A549 (cell line): ENCODE results near the gene ISM1. TPM values are rescaled to one million over a fixed set of nuclear protein-coding genes. Genes with fewer than 3 reads are reported as not detected.

Source experiments
- ATAC-seq, 2 experiments: fragments of 200-7000 bp in 1 of 2; fragments of >200 bp in 1 of 2; cut with Nextera tagmentation in 1 of 2; cut with Tn5 transposase in 1 of 2; 3 replicates each; pipeline versions ENCODE4 v1.8.0 to v1.9.1; 2018 to 2020; ENCODE audit warnings: mild to moderate bottlenecking in 1 of 2, moderate library complexity in 1 of 2
- CTCF ChIA-PET: fragments of 300-600 bp; sonication (Branson Sonifier 250); formaldehyde crosslinking; extraction: SDS; loops from one replicate; lab custom pipeline; 2021; ENCODE audit warnings: antibody characterized with exemption, inconsistent platforms; lab: Yijun Ruan, JAX
- POLR2A ChIA-PET: fragments of 350-600 bp; formaldehyde crosslinking; extraction: SDS; loops from one replicate; lab custom pipeline; 2021; ENCODE audit warnings: antibody characterized with exemption, inconsistent platforms; lab: Yijun Ruan, JAX
- DNase-seq, 2 experiments: peaks; one replicate each; pipeline versions ENCODE4 v3.0.0 to v3.0.0-alpha.2; 2011 to 2016; ENCODE audit warnings: low read depth in 1 of 2, low spot score in 1 of 2
- FAIRE-seq: peaks from 2 replicates; lab custom pipeline; 2011; peaks lifted over from hg19 to GRCh38; lab: Jason Lieb, UNC
- H3K27ac ChIP-seq, 2 experiments: fragments of >200 bp; sonication (Bioruptor Twin); formaldehyde crosslinking; 3 replicates each; pipeline ENCODE4 v1.5.1; 2016 to 2017
- H3K4me1 ChIP-seq: fragments of >200 bp; sonication (Bioruptor Twin); formaldehyde crosslinking; 3 replicates; pipeline ENCODE4 v1.6.1; 2016
- H3K4me2 ChIP-seq: fragments of >200 bp; sonication (Bioruptor Twin); formaldehyde crosslinking; 3 replicates; pipeline ENCODE4 v1.6.1; 2016
- H3K4me3 ChIP-seq: fragments of >200 bp; sonication (Bioruptor Twin); formaldehyde crosslinking; 3 replicates; pipeline ENCODE4 v1.5.1; 2016
- H3K9me3 ChIP-seq: fragments of >200 bp; sonication (Bioruptor Twin); formaldehyde crosslinking; 3 replicates; pipeline ENCODE4 v1.6.1; 2016
- BHLHE40 ChIP-seq: IDR thresholded peaks from 2 replicates; pipeline ENCODE4 v1.6.1; 2012; ENCODE audit warnings: low read depth, low read length, inconsistent platforms
- CBX8 ChIP-seq: fragments of 200-600 bp; sonication (generic); IDR thresholded peaks from 2 replicates; pipeline ENCODE4 v1.6.1; 2016
- CEBPB ChIP-seq, 2 experiments: fragments of >200 bp in 1 of 2; sonication (Bioruptor Twin) in 1 of 2; formaldehyde crosslinking in 1 of 2; IDR thresholded peaks; 2 replicates each; pipeline ENCODE4 v1.6.1; 2012 to 2016
- CHD2 ChIP-seq: fragments of 150-350 bp; IDR thresholded peaks from 2 replicates; pipeline ENCODE4 v1.6.1; 2014; ENCODE audit warnings: low read length; ENCODE audit not compliant: partially characterized antibody
- EP300 ChIP-seq, 2 experiments: fragments of >200 bp; sonication (Bioruptor Twin); formaldehyde crosslinking; IDR thresholded peaks; 2 replicates in 1 of 2; 3 replicates in 1 of 2; pipeline ENCODE4 v1.6.1; 2016 to 2017
- ESRRA ChIP-seq: fragments of 150-350 bp; IDR thresholded peaks from 2 replicates; pipeline ENCODE4 v1.6.1; 2014; ENCODE audit warnings: mild to moderate bottlenecking, low read length, borderline replicate concordance
- FOSB ChIP-seq: fragments of 250-450 bp; sonication (Bioruptor Pico); IDR thresholded peaks from 2 replicates; pipeline ENCODE4 v1.5.0; 2020; ENCODE audit warnings: mild to moderate bottlenecking, moderate library complexity
- HEYL ChIP-seq: fragments of 250-450 bp; sonication (Bioruptor Pico); IDR thresholded peaks from 2 replicates; pipeline ENCODE4 v1.8.0; 2021; ENCODE audit warnings: mild to moderate bottlenecking, moderate library complexity
- HOXA7 ChIP-seq: fragments of 250-450 bp; sonication (Bioruptor Pico); IDR thresholded peaks from 2 replicates; pipeline ENCODE4 v1.5.0; 2020; ENCODE audit warnings: mild to moderate bottlenecking, moderate library complexity
- HOXB5 ChIP-seq: fragments of 250-450 bp; sonication (Bioruptor Pico); IDR thresholded peaks from 2 replicates; pipeline ENCODE4 v1.5.0; 2020; ENCODE audit warnings: mild to moderate bottlenecking, moderate library complexity
- JUNB ChIP-seq: fragments of >200 bp; sonication (Bioruptor Twin); formaldehyde crosslinking; IDR thresholded peaks from 2 replicates; pipeline ENCODE4 v1.6.1; 2016
- KDM5A ChIP-seq: fragments of 200-600 bp; sonication (generic); IDR thresholded peaks from 2 replicates; pipeline ENCODE4 v1.6.1; 2016; ENCODE audit warnings: antibody characterized with exemption, mild to moderate bottlenecking
- MAZ ChIP-seq: fragments of 150-350 bp; IDR thresholded peaks from 2 replicates; pipeline ENCODE4 v1.6.1; 2014; ENCODE audit warnings: antibody characterized with exemption, low read depth, low read length, borderline replicate concordance
- MYC ChIP-seq: IDR thresholded peaks from 2 replicates; pipeline ENCODE4 v1.6.1; 2012; ENCODE audit warnings: mild to moderate bottlenecking, inconsistent platforms, low read length, improper control_type of control experiment, borderline replicate concordance
- RAD21 ChIP-seq, 2 experiments: fragments of >200 bp in 1 of 2; sonication (Bioruptor Twin) in 1 of 2; formaldehyde crosslinking in 1 of 2; IDR thresholded peaks in 1 of 2; conservative IDR thresholded peaks in 1 of 2; 2 replicates in 1 of 2; 3 replicates in 1 of 2; pipeline ENCODE4 v1.6.1; 2012 to 2018; ENCODE audit warnings: inconsistent platforms in 1 of 2
- RARB ChIP-seq: fragments of 250-450 bp; sonication (Bioruptor Pico); IDR thresholded peaks from 2 replicates; pipeline ENCODE4 v1.8.0; 2021; ENCODE audit warnings: mild to moderate bottlenecking, moderate library complexity
- RFX5 ChIP-seq: fragments of 450-650 bp; IDR thresholded peaks from 2 replicates; pipeline ENCODE4 v1.7.1; 2014; ENCODE audit warnings: antibody characterized with exemption, mild to moderate bottlenecking, moderate library complexity
- SREBF2 ChIP-seq: fragments of 450-650 bp; IDR thresholded peaks from 2 replicates; pipeline ENCODE4 v1.6.1; 2014; ENCODE audit warnings: mild to moderate bottlenecking, moderate library complexity
- TFCP2L1 ChIP-seq: fragments of 250-450 bp; sonication (Bioruptor Pico); IDR thresholded peaks from 2 replicates; pipeline ENCODE4 v1.5.0; 2021; ENCODE audit warnings: mild to moderate bottlenecking
- TP53 ChIP-seq: fragments of 250-450 bp; sonication (Bioruptor Pico); IDR thresholded peaks from 2 replicates; pipeline ENCODE4 v1.5.0; 2021; ENCODE audit warnings: mild to moderate bottlenecking, moderate library complexity
- ZSCAN20 ChIP-seq: fragments of 250-450 bp; sonication (Bioruptor Pico); IDR thresholded peaks from 2 replicates; pipeline ENCODE4 v1.8.0; 2022; ENCODE audit warnings: mild to moderate bottlenecking, moderate library complexity
- WGBS: methylation state at CpG from one replicate; pipeline ENCODE4 v1.1.6; 2017; ENCODE audit errors: missing lambda C conversion rate; 5-methylcytosine and 5-hydroxymethylcytosine counted together
- polyA plus RNA-seq, 4 experiments: library from polyadenylated mRNA; depleted of rRNA in 3 of 4; stranded (reverse); fragments of >200 nt; fragmentation: RNase III in 1 of 4; extraction: RNeasy Plus Mini Kit Qiagen cat#74134 plus additional on column Dnase treatment in 1 of 4; gene quantifications; 2 replicates in 3 of 4; 3 replicates in 1 of 4; pipeline ENCODE4 v1.2.3, GENCODE V29; 2011 to 2017
- TF ChIP-seq, protein P1 (sequence below): fragments of 450-650 bp; IDR thresholded peaks from 2 replicates; pipeline ENCODE4 v1.6.1; 2014; ENCODE audit warnings: antibody characterized with exemption
- TF ChIP-seq, protein P2 (sequence below): fragments of >200 bp; sonication (Bioruptor Twin); formaldehyde crosslinking; IDR thresholded peaks from 3 replicates; pipeline ENCODE4 v1.6.1; 2016
- TF ChIP-seq, protein P3 (sequence below): fragments of 250-450 bp; sonication (Bioruptor Pico); IDR thresholded peaks from 2 replicates; pipeline ENCODE4 v1.5.0; 2021; ENCODE audit warnings: mild to moderate bottlenecking, moderate library complexity, borderline replicate concordance
- TF ChIP-seq, protein P4 (sequence below): fragments of 250-450 bp; sonication (Bioruptor Pico); IDR thresholded peaks from 2 replicates; pipeline ENCODE4 v1.5.0; 2020; ENCODE audit warnings: low read depth, mild to moderate bottlenecking, moderate library complexity
- TF ChIP-seq, protein P5 (sequence below): IDR thresholded peaks from 2 replicates; pipeline ENCODE4 v1.6.1; 2012
- TF ChIP-seq, protein P6 (sequence below): fragments of >200 bp; sonication (Bioruptor Twin); formaldehyde crosslinking; IDR thresholded peaks from 2 replicates; pipeline ENCODE4 v1.6.1; 2016

The ISM1 gene
- polyA plus RNA-seq, 2 of the 4 experiments (the other 2 are of a cell fraction), result 0.18 to 0.39 TPM

DNA sequence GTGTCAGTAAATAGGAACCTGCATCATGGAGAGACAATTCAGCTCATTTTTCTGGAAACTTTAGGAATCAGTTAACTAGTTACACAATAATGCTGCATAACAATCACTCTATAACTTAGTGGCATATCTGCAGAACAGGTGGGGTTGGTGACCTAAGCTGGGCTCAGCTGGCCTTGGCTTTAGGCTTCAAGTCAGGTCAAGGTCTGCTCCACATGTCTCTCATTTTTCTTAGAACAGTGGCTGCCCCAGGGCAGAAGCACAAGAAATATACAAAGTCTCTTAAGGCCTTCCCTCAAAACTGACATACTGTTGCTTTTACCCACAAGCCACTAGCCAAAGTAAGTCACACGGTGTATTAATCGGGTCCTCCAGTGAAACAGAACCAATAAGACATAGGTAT lies 14.1 kb upstream of the ISM1 start:
- H3K9me3 ChIP-seq, result no peaks in the 10 kb centered on the region
- no peaks in the 10 kb centered on the region for H3K4me1 ChIP-seq
- H3K4me3 ChIP-seq, result no peak overlapping the region
- H3K27ac ChIP-seq, result no peak overlapping the region
- ATAC-seq (no peak), DNase-seq (no peak), FAIRE-seq (no peak)
- TF ChIP-seq TP53 (CRISPR knock-in tag) (no peak), KDM5A (no peak), HOXA7 (CRISPR knock-in tag) (no peak), EP300 (IDR thresholded peaks at IDR 0.05) (no peak), CEBPB (IDR thresholded peaks at IDR 0.05) (no peak), MYC (no peak), TFCP2L1 (no peak), SREBF2 (no peak), HEYL (no peak), HOXB5 (CRISPR knock-in tag) (no peak), RARB (CRISPR knock-in tag) (no peak), ZSCAN20 (no peak), CHD2 (no peak)
- TF ChIP-seq, protein P1, sequence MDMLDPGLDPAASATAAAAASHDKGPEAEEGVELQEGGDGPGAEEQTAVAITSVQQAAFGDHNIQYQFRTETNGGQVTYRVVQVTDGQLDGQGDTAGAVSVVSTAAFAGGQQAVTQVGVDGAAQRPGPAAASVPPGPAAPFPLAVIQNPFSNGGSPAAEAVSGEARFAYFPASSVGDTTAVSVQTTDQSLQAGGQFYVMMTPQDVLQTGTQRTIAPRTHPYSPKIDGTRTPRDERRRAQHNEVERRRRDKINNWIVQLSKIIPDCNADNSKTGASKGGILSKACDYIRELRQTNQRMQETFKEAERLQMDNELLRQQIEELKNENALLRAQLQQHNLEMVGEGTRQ, result no peak
- TF ChIP-seq, protein P2, sequence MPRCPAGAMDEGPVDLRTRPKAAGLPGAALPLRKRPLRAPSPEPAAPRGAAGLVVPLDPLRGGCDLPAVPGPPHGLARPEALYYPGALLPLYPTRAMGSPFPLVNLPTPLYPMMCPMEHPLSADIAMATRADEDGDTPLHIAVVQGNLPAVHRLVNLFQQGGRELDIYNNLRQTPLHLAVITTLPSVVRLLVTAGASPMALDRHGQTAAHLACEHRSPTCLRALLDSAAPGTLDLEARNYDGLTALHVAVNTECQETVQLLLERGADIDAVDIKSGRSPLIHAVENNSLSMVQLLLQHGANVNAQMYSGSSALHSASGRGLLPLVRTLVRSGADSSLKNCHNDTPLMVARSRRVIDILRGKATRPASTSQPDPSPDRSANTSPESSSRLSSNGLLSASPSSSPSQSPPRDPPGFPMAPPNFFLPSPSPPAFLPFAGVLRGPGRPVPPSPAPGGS, result no peak
- TF ChIP-seq, protein P3, sequence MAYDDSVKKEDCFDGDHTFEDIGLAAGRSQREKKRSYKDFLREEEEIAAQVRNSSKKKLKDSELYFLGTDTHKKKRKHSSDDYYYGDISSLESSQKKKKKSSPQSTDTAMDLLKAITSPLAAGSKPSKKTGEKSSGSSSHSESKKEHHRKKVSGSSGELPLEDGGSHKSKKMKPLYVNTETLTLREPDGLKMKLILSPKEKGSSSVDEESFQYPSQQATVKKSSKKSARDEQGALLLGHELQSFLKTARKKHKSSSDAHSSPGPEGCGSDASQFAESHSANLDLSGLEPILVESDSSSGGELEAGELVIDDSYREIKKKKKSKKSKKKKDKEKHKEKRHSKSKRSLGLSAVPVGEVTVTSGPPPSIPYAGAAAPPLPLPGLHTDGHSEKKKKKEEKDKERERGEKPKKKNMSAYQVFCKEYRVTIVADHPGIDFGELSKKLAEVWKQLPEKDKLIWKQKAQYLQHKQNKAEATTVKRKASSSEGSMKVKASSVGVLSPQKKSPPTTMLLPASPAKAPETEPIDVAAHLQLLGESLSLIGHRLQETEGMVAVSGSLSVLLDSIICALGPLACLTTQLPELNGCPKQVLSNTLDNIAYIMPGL (CRISPR knock-in tag), result no peak
- TF ChIP-seq, protein P4, sequence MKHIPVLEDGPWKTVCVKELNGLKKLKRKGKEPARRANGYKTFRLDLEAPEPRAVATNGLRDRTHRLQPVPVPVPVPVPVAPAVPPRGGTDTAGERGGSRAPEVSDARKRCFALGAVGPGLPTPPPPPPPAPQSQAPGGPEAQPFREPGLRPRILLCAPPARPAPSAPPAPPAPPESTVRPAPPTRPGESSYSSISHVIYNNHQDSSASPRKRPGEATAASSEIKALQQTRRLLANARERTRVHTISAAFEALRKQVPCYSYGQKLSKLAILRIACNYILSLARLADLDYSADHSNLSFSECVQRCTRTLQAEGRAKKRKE (CRISPR knock-in tag), result no peak
- TF ChIP-seq, protein P5, sequence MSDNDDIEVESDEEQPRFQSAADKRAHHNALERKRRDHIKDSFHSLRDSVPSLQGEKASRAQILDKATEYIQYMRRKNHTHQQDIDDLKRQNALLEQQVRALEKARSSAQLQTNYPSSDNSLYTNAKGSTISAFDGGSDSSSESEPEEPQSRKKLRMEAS, result no peak
- TF ChIP-seq, protein P6, sequence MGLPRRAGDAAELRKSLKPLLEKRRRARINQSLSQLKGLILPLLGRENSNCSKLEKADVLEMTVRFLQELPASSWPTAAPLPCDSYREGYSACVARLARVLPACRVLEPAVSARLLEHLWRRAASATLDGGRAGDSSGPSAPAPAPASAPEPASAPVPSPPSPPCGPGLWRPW, result no peak
- no peak overlapping the region for H3K4me2 ChIP-seq
- ChIA-PET CTCF (interaction anchor here (1.2 kb wide), 1 partner anchor 339 kb away, joined by 4 read pairs; no protein-coding TSS in a partner anchor), POLR2A (no interaction called here)
- 74% methylated on average over 2 of the region's 2 CpGs for WGBS

DNA sequence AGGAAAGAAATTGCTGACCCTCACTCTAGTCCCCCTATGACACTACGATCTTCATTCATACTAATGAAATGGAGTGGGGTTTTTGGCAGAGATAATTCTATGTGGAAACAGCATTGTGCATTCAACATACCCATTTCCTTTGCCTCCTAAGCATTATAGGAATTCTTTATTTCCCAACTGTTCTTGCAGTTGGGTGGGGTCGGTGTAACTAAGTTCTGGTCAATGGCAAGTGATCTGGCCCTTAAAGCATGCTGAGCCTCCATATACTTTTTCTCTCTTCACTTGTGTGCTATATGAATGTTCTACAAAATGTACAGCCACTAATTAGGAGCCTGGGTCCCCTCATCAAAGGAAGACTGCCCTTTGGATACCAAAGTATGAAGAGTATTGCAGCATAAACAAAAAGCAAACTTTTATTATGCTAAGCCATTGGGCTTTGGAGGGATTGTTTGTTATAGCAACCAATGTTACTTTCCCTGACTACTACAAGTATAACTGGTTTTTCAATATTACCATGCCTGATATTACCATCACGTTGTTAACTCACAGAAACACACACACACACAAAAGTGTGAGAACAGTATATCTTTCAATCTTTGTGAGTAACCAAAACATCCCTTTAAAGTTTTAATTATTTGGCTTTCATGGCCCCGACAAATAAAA lies 9.0 kb upstream of the ISM1 start:
- H3K4me2 ChIP-seq, result no peak overlapping the region

More for the DNA sequence above, 9.0 kb upstream of the ISM1 start:
- ATAC-seq (no peak), DNase-seq (no peak), FAIRE-seq (peak; percentile 95)
- WGBS, result 15% methylated on average over 4 of the region's 4 CpGs
- H3K9me3 ChIP-seq, result 0 out of 3 replicates have a peak, but pooled peaks cover 3% of the 10 kb centered on the region
- no peak overlapping the region for H3K4me3 ChIP-seq
- ChIA-PET POLR2A (no interaction called here), CTCF (interaction anchor here (1.4 to 1.5 kb wide), 2 partner anchors 9 to 93 kb away, joined by 4 to 6 read pairs; partner anchors contain the start of gene ISM1)
- no peaks in the 10 kb centered on the region for H3K4me1 ChIP-seq
- TF ChIP-seq, protein P1, result no peak
- TF ChIP-seq CBX8 (no peak), FOSB (CRISPR knock-in tag) (no peak), MAZ (no peak), RFX5 (no peak), BHLHE40 (no peak), JUNB (no peak), RAD21 (conservative IDR thresholded peaks at IDR 0.05 in 1 of 2, IDR thresholded peaks at IDR 0.05 in 1 of 2) (no peak), ESRRA (no peak)
- TF ChIP-seq, protein P2, result no peak
- H3K27ac ChIP-seq, result no peak overlapping the region
